GM12872 (cell line): ENCODE measurements around the gene MRPL12.

Source experiments
- TF ChIP-seq, protein P1 (sequence below): IDR thresholded peaks from 3 replicates; pipeline ENCODE4 v1.5.1; 2011; ENCODE audit warnings: low read depth, mild to moderate bottlenecking, low read length, moderate library complexity; ENCODE audit not compliant: insufficient read depth

The MRPL12 gene

DNA sequence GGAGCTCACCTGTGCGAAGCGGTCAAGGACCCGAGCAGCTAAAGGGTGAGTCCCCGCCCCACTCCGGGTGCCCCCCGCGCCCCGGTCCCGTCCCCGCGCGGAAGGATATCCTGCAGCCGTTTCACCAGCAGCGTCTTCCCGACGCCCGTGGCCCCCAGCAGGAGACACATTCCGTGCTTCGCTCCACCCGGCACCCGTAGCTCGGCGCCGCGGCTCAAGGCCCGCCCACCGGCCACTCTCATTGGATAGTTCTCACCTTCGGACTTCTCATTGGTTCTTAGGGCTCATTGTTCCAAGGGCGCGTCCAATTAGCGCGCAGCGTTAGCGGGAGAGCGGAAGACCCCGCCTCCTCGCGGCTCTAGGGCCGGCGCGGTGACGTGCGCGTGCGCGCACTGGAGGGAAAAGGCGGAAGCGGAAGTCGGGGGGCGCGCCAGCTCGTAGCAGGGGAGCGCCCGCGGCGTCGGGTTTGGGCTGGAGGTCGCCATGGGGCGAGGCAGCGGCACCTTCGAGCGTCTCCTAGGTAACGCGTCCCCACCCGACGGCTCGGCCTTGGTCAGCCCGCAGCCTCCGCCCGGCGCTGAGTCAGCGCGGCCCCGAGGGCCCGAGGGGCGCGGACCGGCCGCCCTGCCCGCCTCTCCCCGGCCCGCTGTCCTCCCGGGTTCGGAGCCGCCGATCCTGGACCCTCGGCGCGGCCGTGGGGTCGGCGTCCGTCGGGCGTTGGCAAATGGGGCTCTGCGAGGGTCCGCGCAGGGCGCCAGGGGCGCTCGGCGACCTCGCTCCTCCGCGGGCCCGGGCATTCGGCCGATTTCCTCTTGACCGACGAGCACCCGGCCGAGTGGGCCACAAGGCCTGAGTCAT is 19.4 kb upstream of the MRPL12 start, which contains the start of the genes ARL16 and HGS:
Gene ARL16 (minus strand): TSS at position 214 of the 858 bp plus-strand sequence. CDS start 44 bp downstream, at position 170.
Gene HGS (plus strand): TSS at position 428 of the 858 bp plus-strand sequence. CDS start 56 bp downstream, at position 484.
- TF ChIP-seq, protein P1, sequence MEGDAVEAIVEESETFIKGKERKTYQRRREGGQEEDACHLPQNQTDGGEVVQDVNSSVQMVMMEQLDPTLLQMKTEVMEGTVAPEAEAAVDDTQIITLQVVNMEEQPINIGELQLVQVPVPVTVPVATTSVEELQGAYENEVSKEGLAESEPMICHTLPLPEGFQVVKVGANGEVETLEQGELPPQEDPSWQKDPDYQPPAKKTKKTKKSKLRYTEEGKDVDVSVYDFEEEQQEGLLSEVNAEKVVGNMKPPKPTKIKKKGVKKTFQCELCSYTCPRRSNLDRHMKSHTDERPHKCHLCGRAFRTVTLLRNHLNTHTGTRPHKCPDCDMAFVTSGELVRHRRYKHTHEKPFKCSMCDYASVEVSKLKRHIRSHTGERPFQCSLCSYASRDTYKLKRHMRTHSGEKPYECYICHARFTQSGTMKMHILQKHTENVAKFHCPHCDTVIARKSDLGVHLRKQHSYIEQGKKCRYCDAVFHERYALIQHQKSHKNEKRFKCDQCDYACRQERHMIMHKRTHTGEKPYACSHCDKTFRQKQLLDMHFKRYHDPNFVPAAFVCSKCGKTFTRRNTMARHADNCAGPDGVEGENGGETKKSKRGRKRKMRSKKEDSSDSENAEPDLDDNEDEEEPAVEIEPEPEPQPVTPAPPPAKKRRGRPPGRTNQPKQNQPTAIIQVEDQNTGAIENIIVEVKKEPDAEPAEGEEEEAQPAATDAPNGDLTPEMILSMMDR: no peak

DNA sequence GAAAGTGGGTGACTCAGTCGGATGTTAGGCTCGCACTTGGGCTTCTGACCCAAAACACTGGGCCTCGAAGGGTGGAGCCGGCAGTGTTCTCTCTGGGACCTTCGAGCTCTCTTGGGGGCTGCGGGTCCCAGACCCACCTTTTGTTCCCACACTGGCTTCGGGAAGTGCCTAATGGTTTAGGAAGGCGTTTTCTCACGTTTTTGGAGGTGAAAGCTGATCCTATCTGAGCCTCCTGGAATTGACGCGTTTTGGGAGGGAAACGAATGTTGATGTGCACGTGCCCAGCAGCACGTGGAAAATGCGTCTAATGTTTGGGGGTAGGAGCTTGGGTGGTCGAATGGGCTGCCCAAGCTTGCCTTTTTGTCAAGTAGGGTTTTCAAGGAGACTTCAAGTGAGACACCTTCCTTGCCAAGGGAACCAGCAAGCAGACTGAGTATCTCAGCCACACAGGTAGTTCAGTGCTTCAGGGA is 18.7 kb upstream of the MRPL12 start:
- TF ChIP-seq, protein P1: no peak

DNA sequence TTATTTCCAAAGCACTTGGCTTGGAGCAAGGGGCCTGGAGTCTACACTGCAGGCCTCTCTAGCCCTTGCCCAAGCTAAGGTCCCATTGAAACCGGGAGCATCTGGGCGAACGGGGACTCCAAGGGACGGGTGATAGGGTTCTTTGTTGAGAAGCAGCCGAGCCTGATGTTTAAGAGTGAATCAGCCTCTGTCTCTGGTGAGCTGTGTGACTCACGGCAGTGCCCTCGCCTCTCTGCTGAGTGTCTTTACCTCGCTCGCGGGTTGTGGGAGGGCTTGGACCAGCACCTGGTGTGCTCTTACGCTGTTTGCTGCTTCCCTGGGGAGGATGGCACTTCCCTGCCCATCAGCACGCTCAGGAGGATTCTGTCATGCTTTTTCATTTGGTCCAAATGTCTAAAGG is 18.1 kb upstream of the MRPL12 start:
- TF ChIP-seq, protein P1: no peak

DNA sequence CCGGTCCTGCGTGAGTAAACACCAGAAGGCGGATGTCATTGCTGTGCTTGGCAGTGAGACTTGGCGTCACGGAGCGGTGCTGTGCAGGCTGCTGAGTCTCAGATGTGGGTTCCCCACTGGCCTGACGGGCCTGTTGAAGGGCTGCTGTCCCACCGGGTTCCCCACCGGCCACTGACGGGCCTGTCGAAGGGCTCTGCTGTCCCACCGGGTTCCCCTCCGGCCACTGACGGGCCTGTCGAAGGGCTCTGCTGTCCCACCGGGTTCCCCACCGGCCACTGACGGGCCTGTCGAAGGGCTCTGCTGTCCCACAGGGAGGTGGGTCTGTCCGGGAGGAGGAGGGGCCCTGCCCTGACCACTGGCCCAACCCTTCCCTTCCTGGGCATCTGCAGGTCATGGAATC is 16.6 kb upstream of the MRPL12 start:
- TF ChIP-seq, protein P1: no peak

DNA sequence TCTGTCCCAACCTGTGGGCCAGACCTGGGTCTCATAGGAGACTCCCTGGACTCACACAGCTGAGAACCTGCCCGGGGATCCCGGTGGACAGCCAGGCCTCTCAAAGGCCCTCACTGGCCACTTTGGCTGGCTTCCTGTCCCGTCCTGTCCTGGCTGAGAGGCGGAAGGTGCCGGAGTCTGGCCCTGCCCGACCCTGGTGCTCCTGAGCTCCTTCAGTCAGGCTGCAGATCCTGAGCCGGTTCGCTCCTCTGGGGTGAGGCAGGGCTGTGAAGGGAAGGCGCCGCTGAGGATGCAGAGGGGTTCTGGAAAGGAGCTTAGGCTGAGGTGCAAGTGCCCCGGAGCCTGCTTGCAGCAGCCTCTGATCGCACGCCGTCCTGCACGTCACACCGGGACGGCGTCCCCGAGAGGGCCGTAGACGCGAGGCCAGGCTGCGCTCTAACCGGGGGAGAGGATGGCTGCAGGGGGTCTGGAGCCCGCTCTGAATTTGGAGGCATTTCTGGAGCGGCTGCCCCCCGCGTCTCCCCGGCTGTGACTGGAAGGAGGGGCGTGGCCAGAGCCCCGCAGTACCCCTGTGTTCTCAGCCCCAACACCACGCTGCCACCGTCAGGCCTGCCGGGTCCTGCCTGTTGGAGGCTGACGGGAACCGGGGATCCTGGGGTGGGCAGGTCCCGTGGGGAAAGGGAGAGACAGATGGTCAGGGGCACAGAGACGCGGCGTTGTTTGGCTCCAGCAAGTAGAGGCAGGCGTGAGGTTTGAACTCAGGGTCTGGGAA is 15.2 kb upstream of the MRPL12 start:
- TF ChIP-seq, protein P1: no peak

DNA sequence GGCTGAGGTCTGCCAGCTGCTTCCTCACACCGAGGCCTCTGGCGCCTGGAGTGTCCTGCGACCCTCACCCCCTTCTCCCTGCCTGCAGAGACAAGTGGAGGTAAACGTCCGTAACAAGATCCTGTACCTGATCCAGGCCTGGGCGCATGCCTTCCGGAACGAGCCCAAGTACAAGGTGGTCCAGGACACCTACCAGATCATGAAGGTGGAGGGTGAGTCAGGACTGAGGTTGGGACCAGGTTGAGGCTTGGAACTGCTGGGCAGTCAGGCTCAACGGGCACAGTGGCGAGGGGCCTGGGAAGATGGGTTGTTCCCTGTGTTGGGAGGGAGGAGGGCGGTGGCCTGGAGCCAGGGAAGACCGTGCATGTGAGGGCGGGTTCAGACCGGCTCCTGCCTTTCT is 14.6 kb upstream of the MRPL12 start:
- TF ChIP-seq, protein P1: no peak

DNA sequence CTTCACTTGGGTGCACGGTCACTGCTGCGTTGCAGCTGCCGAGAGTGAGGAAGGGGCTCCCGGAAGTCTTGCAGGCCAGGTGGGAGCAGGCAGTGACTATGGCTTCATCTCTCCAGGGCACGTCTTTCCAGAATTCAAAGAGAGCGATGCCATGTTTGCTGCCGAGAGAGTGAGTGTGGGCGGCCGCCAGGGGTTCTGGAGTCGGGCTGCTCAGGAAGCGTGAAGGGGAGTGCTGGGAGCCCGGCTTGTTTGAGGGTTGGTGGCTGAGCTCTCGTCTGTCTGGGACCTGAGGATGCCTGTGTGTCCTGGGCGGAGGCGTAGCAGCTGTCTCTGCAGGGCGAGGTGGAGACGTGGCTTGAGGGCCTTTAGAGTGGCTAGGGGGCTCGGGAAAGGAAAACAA is 13.1 kb upstream of the MRPL12 start:
- TF ChIP-seq, protein P1: no peak
